ENCODE data around the gene GXYLT2.

- TF ChIP-seq EZH2phosphoT487 (IDR thresholded peaks at IDR 0.05; ENCODE audit: low read length) (no peak), CTCF (IDR thresholded peaks at IDR 0.05; ENCODE audit: low read length) (no peak), EZH2 (optimal IDR thresholded peaks at IDR 0.05; ENCODE audit: low read depth, low read length) (no peak)
These were observed 54.6 kb downstream of the GXYLT2 start for GRCh38 chr3:72942427-72942826.
